GM19328 (cell line): ENCODE results near the gene KIF21A.

Experiments used
- ATAC-seq: cut with Tn5 transposase; IDR thresholded peaks from one replicate; pipeline ENCODE4 v1.9.1; 2021; ENCODE audit warnings: mild to moderate bottlenecking, moderate library complexity; ENCODE audit not compliant: unreplicated experiment

The KIF21A gene

DNA sequence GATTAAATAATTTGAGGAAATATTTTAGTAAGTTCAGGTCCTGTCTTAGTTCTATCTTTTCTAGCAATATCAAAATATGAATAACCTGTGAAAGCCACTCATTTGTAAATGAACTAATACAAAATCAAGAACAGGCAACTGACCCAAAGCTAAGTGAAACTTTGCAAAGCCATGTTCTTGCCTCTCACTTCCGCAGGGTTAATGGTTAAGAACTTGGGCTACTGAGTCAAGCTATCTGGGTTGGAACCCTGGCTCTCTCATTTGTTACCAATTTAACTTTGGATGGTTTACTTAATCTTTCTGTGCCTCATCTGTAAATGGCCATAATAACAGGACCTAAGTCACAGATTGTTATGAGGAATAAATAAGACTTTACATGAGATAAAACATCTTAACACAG, 2.8 kb downstream of the KIF21A start:
- ATAC-seq, result no peak

DNA sequence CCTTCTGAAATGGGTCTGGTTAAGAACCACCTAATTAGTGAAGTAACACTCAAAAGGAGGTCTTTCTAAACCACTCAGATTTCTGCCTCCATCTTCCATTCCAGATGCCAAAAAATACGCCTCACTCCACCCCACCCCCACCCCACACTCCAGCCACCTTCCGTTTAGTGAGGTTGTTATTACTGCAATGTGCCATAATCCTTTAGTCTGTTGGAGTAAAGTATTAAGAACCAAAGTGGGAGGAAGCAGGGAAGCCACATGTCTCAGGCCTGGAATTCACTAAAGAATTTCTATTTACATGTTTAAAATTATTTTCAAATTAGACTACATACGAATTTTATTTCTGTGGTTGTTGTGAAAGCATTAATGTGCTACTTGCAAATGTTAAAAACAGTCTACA, 7.4 kb downstream of the KIF21A start:
- no peak for ATAC-seq

DNA sequence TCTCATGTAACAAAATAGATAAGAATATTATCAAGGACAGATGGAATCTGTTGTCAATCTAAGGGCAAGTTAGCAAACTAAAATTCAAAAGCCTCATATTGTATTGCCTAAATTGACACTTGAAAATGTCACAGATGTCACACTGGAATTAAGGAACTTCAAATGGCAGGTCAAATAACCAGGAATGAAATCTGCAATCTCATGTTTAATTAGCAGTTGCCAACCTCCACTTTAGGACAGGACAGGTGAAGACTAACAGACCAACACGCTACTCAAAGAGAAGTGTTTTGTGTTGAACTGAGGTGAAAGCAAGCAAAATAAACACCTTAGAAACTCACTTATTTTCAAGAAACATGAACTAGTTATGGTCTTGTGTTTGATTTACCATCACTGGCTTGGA, 11.1 kb downstream of the KIF21A start:
- no peak for ATAC-seq

DNA sequence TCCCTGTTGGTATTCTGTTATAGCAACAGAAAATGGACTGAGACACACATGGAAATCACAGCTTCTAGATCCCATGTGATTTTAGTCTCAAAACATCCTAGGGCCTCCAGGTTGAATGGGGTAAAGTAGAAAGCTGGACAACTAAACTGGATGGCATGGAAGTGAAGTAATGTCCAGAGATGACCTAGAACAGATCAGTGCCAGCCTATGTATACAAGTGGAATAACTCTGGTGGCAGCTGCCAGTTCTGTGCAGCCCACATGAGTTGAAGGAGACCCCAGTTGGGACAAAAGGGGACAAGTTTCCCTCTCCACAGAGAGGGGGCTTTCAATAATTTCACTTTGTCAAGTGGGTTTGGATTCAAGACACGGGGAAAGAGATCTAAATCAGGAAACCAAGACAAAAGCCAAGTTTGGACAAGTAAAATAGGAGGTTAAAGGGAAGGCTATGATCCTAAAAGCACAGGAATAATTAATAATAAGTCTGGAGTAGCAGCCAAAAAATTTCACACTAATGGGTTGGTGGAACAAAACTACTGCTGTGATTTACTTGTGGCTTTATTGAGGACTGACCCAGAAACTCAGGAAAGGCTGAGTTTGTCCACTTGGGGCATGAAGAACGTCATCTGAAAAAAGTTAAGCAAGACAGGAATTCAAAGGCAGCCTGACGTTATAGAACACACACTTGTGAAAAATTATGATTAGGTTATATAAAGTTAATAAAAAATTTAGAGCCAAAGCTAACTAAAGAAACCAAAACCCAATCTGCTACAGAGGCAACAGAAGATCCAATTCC, 11.7 kb downstream of the KIF21A start:
- ATAC-seq, result no peak

DNA sequence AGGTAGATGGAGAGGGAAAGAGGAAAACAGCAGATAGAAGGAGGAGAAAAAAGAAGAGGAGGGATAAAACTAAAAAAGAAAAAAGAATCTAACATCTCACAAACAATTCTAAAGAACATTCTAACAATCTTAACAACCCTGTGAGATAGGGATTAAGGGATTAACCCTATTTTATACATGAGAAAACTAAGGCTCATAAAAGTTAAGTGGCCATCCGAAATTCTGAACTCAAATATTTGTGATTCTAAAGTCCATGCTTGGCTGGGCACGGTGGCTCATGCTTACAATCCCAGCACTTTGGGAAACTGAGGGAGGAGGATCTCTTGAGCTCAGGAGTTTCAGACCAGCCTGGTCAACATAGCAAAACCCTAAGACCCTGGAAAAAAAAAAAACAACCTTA, 13.1 kb downstream of the KIF21A start:
- ATAC-seq, result no peak

DNA sequence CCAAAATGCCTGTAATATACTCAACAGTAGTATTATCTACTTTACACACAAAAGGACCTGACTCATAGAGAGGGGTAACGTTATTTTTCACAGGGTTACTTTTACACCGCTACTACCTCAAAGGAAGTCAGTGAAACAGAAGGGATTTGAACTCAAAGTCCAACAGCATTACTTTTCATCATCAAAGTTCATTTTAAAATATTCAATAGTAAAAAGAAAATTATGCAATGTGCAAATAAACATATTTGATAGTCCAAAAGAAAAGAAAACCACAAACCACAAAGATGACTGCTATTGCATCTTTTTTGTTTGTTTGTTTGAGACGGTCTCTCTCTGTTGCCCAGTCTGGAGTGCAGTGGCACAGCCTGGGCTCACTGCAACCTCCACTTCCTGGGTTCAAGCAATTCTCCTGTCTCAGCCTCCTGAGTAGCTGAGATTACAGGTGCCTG, 15.5 kb downstream of the KIF21A start:
- no peak for ATAC-seq

DNA sequence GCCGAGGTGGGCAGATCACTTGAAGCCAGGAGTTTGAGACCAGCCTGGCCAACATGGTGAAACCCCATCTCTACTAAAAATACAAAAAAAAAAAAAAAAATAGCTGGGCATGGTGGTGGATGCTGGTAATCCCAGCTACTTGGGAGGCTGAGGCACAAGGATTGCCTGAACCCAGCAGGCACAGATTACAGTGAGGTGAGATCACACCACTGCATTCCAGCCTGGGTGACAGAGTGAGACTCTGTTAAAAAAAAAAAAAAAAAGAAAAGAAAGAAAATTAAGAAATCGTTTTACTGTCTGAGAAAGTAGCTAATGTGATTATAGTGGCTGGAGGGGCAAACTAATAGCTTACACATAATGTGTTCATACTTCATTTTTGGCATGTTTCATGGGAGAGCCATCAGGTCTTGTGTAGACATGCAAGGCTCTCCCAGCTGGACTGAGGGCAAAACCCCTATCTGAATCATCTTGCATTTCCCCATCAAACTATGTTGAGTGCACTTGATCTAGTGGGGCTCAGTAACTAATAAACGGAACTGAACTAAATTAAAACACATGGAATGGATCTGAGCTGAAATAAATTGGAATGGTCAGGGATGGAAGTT, 16.2 kb downstream of the KIF21A start:
- no peak for ATAC-seq

DNA sequence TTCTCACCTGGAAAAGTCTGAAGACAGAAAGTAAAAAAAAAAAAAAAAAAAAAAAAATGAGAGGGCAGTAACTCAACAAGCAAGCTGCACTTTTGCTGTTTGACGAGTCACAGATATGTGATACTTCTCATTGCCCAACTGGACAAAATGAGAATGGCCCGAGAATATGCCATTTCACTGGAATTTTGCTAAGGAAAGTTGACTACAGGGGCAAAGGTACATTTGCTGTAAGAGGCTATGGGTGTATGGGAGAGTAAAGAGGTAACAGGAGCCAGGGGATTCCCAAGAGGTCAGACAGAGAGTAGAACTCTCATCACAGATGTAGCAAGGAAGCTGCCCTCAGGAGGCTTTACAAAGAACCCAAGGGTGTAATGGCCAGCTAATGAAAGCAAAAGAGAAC, 22.9 kb downstream of the KIF21A start:
- no peak for ATAC-seq

DNA sequence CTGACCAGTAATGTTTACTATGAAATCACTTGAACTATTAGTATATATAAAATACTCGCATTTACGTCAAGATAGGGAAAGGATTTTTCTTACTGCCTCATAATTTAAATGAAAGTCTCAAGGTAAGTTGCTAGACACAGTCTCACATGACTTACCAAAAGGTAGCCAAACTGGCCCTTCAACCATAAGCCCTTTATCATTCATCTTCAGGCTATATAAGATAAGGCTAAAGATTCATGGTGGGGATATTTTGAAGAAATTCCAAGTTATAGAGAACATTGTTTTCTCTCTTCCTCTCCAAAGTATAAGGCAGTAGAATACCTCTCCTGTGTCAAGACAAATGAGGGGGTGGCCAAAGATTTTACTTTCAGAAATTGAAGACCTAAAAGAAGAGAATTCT, 23.4 kb downstream of the KIF21A start:
- no peak for ATAC-seq

DNA sequence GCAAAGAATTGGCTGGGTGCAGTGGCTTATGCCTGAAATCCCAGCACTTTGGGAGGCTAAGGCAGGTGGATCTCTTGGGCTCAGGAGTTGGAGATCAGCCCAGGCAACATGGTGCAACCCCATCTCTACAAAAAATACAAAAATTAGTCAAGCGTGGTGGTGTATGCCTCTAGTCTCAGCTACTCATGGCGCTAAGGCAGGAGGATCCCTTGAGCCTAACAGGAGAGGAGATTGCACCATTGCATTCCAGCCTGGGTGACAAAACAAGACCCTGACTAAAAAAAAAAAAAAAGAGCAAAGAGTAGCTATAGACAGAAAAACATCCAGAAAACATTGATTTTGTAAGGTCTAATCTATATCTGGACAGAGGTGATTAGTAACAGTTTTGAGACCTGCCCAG, 25.0 kb downstream of the KIF21A start:
- no peak for ATAC-seq

DNA sequence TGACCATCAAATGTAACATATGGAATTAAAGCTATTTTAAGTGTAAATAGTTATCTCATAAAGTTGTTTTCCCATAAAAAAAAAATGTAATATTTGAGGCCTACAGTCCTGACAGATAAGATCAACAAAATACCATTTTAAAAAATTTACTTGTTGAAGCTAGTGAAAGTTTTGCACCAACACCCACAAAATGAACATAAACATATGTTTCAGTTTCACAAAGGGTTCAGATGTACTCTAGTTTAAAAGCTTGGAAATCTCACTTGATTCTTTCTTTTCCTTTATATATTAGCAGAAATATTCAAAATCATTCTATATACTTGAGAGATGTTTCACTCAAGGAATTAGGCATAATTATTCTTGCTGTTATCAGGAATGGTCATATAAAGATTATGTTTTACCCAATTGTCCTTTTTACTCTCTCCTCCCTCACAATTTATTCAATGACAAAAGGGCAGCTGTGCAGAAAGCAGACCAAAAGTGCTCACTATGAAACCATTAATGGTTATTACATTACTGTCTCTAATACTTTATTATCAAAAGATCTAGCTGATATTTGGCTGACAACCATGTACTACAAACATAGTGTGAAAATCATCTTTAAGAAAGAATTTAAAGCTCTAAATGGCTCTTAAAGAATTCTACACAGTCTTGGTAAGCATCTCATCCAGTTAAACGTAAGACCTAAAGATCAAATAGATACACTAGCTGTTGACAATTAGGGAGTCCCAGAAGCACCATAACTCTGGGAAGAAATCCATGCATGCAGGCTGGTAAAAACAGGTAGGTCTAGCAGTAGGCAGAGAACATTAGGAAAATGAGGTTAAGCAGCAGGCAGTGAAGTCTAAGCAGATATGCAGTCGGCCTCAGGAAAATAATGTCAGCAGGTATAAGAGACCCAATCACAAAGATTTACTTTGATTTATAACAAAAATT, 28.8 kb downstream of the KIF21A start:
- ATAC-seq, result no peak

DNA sequence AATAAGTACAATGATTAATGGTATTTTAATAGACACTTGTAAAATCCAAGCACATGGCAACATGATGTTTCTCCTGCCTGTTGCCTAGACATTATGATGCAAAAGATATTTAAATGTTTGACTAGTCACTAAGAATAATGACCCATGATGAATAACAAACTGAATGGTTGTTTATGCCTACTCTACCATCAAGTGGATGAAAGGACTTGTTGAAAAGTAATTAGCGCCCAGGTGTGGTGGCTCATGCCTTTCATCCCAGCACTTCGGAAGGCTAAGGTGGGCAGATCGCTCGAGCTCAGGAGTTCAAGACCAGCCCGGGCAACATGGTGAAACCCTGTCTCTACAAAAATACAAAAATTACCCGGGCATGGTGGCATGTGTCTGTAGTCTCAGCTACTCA, 30.7 kb downstream of the KIF21A start:
- ATAC-seq, result no peak

DNA sequence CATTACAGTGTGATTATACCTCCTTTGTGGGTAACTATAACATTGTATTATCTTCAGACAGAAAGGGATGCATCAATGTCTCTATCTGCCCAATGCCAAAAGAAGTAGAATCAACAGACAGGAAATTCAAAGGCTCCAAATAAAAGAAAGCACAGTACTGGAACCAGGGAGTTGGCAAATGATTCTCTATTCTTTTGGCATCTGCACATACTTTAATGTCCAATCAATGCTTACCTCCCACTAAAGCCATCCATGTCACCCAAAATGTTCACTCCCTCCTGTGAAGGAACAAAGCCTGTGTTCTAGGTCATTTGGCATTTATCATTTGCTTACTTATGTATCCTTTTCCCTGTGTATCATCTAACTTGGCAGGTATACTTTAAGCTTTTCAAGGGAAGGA, 36.7 kb downstream of the KIF21A start:
- no peak for ATAC-seq

DNA sequence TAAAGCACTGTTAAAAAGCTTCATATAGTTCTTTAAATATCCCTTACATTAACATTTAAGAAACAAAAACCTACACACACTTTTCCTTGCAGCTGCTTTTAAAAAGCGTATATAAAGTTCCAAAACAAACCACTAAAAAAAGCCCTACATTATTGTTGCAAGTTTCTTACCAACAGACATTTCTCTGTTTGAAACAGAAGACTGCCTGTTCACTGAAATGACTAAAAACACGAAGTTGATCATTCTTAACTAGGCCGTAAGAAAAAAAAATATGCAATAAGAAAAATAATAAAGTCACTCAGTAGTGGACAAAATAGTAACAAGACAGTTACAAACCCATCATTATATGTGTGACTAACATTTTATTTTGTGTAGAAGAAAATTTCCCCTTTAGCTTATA, 37.3 kb downstream of the KIF21A start:
- no peak for ATAC-seq

DNA sequence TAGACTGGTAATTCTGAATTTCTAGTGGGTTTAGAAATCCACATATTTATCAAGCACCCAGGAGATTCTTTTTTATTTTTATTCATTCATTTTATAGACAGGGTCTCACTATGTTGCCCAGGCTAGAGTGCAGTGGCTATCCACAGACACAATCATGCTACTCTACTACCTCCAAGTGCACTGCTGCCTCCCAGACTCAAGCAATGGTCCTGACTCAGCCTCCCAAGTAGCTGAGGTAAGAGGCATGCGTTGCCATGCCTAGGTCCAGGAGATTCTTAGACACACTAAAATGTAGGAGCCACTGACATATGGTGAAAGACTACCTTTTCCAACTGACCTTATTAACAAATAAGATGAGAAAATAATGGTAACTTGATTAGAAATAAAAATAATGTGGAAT, 38.9 kb downstream of the KIF21A start:
- ATAC-seq, result no peak

DNA sequence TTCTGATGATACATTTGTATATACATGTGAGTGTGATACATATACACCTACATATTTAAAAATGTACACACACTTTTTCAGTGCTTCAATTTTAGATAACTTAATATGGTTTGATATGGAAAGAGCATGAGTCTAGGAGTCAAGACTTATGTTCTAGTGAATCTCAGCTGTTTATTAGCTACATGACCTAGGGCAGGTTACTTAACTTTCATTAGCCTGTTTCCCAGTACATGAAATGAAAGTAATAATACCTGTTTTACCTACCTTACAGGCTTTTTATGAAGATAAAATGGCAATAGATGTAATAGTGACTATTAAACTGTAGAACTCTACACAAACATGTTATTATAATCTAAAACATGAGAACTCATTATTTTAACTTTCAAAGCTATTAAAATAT, 39.5 kb downstream of the KIF21A start:
- ATAC-seq, result no peak

DNA sequence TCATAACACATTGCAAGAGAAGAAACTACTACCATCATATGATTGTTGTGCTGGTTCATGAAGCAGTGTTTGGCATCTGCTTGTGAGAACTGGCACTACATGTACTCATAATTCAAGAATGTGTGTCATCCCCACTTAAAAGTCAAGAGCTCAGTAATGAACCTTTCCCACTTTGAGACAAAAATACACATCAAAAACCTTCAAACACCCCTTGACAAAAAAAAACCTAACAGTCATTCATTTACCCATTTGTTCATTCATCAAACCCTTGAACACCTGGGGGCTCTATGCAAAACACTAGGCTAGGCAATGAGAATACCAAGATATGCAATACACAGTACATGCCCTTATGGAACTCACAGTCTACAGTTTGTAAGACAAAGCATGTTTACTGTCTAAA, 40.0 kb downstream of the KIF21A start:
- ATAC-seq, result no peak

DNA sequence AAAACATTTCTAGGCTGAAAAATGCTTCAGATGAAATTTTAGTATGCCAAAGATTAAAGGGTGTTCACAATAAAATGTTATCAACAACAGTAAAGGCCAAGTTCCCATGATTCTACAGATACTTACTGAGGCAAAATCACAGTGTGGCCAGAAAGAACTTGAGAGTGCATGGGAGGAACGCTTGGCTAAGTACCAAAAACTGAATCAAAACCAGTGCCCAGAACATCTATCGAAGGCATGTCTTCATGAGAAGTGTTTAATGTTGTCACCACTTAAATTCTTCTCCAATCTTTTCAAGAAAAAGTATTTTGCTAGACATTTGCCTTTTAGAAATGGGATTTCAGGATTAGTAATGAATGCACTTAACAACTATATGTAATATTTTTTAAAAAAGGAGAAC, 41.5 kb downstream of the KIF21A start:
- no peak for ATAC-seq

DNA sequence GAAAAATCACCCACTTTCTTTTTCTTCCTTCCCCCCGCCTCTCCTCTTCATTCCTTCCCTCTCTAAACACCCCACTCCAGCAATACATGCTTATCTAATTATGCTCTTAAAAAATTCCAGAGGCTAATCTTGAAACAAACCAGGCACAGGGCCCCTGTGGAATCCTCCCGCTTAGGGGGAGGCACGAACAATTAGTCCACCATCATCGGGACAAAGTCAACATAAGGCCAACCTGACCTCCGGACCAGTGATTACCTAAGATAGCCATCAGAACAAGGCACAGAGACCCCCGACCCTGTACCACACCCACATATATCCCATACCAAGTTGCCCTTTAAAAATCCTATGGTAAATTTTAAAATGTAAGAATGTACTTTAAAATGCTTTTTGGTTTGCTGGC, 47.1 kb downstream of the KIF21A start:
- ATAC-seq, result no peak

DNA sequence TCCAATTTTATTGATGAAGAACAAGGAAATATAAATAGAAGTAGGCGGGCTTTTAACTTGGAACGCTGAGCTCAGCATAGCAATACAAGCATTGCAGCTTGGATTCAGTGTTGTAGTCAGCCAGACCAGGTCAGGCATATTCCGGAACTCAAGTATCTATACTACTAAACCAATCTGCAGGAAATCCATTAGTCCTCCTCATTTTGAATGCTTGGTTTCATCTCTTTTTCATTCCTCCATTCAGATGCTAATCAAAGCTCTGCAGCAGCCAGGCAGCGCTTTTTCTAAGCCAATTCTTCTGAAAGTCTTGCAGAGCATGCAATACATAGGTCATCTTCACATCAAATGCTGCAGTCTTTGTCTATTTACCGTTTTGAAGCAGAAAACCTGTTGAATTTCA, 49.0 kb downstream of the KIF21A start:
- no peak for ATAC-seq

DNA sequence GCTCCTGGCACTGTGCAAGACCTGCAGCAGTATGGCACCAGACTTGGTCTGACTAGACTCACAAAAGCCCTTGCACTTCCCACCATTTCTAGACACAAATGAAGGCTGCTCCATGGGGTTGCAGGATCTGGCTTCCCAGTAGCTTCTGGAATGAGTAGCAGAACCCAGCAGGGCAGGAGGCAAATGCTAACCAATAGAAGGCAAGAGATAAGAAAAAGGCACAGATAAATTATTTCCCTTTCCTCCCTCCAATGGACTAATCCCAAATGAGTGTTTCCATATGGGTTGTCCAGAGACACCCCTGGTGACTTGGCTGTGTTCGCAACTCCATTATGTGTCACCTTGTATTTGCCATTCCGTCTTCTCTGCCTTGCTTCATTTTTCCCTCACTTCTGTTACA, 49.7 kb downstream of the KIF21A start:
- no peak for ATAC-seq
